Mucosa of descending colon (tissue), 3 donors: Measurements from ENCODE around the gene HTT. TPM values are rescaled to one million over a fixed set of nuclear protein-coding genes. Genes with fewer than 3 reads are reported as not detected.

ENCODE experiments used
- ATAC-seq: fragments of 200-7000 bp; cut with Tn5 transposase; one replicate; pipeline ENCODE4 v1.9.1; 2020; ENCODE audit warnings: mild to moderate bottlenecking, moderate library complexity
- DNase-seq, 3 donors: peaks; one replicate each; pipeline ENCODE4 v3.0.0-alpha.2; 2020
- H3K36me3 ChIP-seq: fragments of 200-600 bp; one replicate; pipeline ENCODE4 v1.8.0; 2021; ENCODE audit warnings: low read depth, mild to moderate bottlenecking
- H3K4me1 ChIP-seq: fragments of 200-600 bp; one replicate; pipeline ENCODE4 v1.8.0; 2021; ENCODE audit warnings: low read depth, mild to moderate bottlenecking
- H3K4me3 ChIP-seq: fragments of 200-600 bp; one replicate; pipeline ENCODE4 v1.8.0; 2021; ENCODE audit warnings: mild to moderate bottlenecking
- H3K9me3 ChIP-seq: fragments of 200-600 bp; one replicate; pipeline ENCODE4 v1.8.0; 2021; ENCODE audit warnings: mild to moderate bottlenecking
- CTCF ChIP-seq: fragments of 200-600 bp; IDR thresholded peaks from one replicate; pipeline ENCODE4 v1.8.0; 2022; ENCODE audit warnings: antibody characterized with exemption, mild to moderate bottlenecking
- intact Hi-C, 2 donors: fragments of 100-400 bp; cut with DNase I in 1 of 2; cut with micrococcal nuclease in 1 of 2; formaldehyde crosslinking; loops; one replicate each; pipeline versions ENCODE4 v1.11.0 to v1.11.1; 2022; cut with DNase I, micrococcal nuclease
- total RNA-seq, 3 donors: library from RNA; stranded (reverse); fragmentation: NEBNext Ultra II Directional in 2 of 3; extraction: Animal tissue kit (Norgen Biotek cat#: 25700) in 2 of 3; gene quantifications; one replicate each; pipeline versions ENCODE4 v1.2.1 to v1.2.4, GENCODE V29; 2021 to 2023
- donor health status: DM: no; HTN: no; CAD: no; lungs with moderate emphysema.
- donor health status: DM: no; HTN: no; CAD: no.
- donor health status: DM: no; HTN: yes; CAD: no.

HTT gene
- total RNA-seq, 3 donors from 2014 or later, result 51.3 to 71.8 (median 67.5) TPM

GRCh38 chr4:3261411-3262207 lies 187.1 kb downstream of the HTT start:
- Histone ChIP-seq H3K36me3 (no peaks in the 10 kb centered on the region), H3K4me1 (no peaks in the 10 kb centered on the region), H3K9me3 (no peaks in the 10 kb centered on the region), H3K4me3 (no peak overlapping the region)
- ATAC-seq (no peak), DNase-seq (no peak)
- TF ChIP-seq CTCF, result no peak
- intact Hi-C loops, result no loop called here

GRCh38 chr4:3262208-3263052 lies 187.9 kb downstream of the HTT start:
- H3K4me3 ChIP-seq, result no peak overlapping the region
- ATAC-seq (no peak), DNase-seq (no peak)
- TF ChIP-seq CTCF, result no peak
- H3K36me3 ChIP-seq, result no peaks in the 10 kb centered on the region
- no peaks in the 10 kb centered on the region for H3K9me3 ChIP-seq
- no peaks in the 10 kb centered on the region for H3K4me1 ChIP-seq
- intact Hi-C loops, result no loop called here

- intact Hi-C loops, result no loop called here
- Histone ChIP-seq H3K36me3 (no peaks in the 10 kb centered on the region), H3K4me1 (no peaks in the 10 kb centered on the region), H3K9me3 (no peaks in the 10 kb centered on the region), H3K4me3 (no peak overlapping the region)
- TF ChIP-seq CTCF, result no peak
- DNase-seq (no peak), ATAC-seq (no peak)
These were observed 188.8 kb downstream of the HTT start for GRCh38 chr4:3263053-3263875.

GRCh38 chr4:3263876-3264193 lies 189.4 kb downstream of the HTT start:
- no peak for TF ChIP-seq CTCF
- no peak for ATAC-seq
- Histone ChIP-seq H3K4me1 (no peaks in the 10 kb centered on the region), H3K4me3 (no peak overlapping the region), H3K36me3 (no peaks in the 10 kb centered on the region), H3K9me3 (no peaks in the 10 kb centered on the region)
- no peak for DNase-seq
- intact Hi-C loops, result no loop called here

GRCh38 chr4:3266076-3266475 lies 191.6 kb downstream of the HTT start:
- DNase-seq, result no peak
- intact Hi-C loops, result no loop called here
- Histone ChIP-seq H3K9me3 (no peaks in the 10 kb centered on the region), H3K4me3 (no peak overlapping the region), H3K4me1 (no peaks in the 10 kb centered on the region), H3K36me3 (no peaks in the 10 kb centered on the region)
- no peak for TF ChIP-seq CTCF
- ATAC-seq, result no peak
